IMR-90 (cell line): ENCODE data around the gene KCNQ1. TPM values are rescaled to one million over a fixed set of nuclear protein-coding genes. Genes with fewer than 3 reads are reported as not detected.

Experiments used
- ATAC-seq: fragments of 200-7000 bp; cut with Tn5 transposase; 2 replicates; pipeline ENCODE4 v1.9.1; 2020; ENCODE audit warnings: low read depth, mild to moderate bottlenecking, moderate library complexity
- BruUV-seq: library from RNA; stranded (reverse); fragments of 400-500 nt; replicated peaks from 2 replicates; lab custom pipeline; 2021; lab: Mats Ljungman, UMichigan
- CTCF ChIA-PET: fragments of 300-600 bp; formaldehyde crosslinking; extraction: SDS; loops from one replicate; lab custom pipeline; 2021; ENCODE audit warnings: antibody characterized with exemption; lab: Yijun Ruan, JAX
- POLR2A ChIA-PET: fragments of 300-600 bp; sonication (Branson Sonifier 250); formaldehyde crosslinking; loops from one replicate; lab custom pipeline; 2022; ENCODE audit warnings: antibody characterized with exemption; ENCODE audit not compliant: unreplicated experiment; lab: Charles Lee
- DNase-seq: peaks from one replicate; pipeline ENCODE4 v3.0.0; 2013
- H2AFZ ChIP-seq: replicated peaks from 2 replicates; pipeline ENCODE3; 2013; ENCODE audit warnings: low read length, mild to moderate bottlenecking; ENCODE audit not compliant: poor library complexity
- H2AK5ac ChIP-seq: 2 replicates; pipeline ENCODE4 v1.6.1; 2013; ENCODE audit warnings: low read depth, low read length, inconsistent platforms
- H2AK9ac ChIP-seq: replicated peaks from 2 replicates; pipeline ENCODE3; 2013; ENCODE audit warnings: mild to moderate bottlenecking, low read depth, low read length, moderate library complexity; ENCODE audit not compliant: poor library complexity
- H2BK120ac ChIP-seq: 2 replicates; pipeline ENCODE4 v1.6.1; 2013; ENCODE audit warnings: low read depth, low read length, inconsistent platforms
- H2BK15ac ChIP-seq: 3 replicates; pipeline ENCODE4 v1.6.1; 2013; ENCODE audit warnings: low read depth, low read length, inconsistent platforms
- H2BK20ac ChIP-seq: 2 replicates; pipeline ENCODE4 v1.6.1; 2013; ENCODE audit warnings: low read depth, mild to moderate bottlenecking, inconsistent platforms, low read length, moderate library complexity
- H2BK5ac ChIP-seq: 2 replicates; pipeline ENCODE4 v1.6.1; 2013; ENCODE audit warnings: mild to moderate bottlenecking, low read depth, low read length, inconsistent platforms; ENCODE audit not compliant: poor library complexity, severe bottlenecking
- H3K14ac ChIP-seq: replicated peaks from 2 replicates; pipeline ENCODE4 v1.6.1; 2013; ENCODE audit warnings: low read depth, low read length, inconsistent platforms
- H3K18ac ChIP-seq: 2 replicates; pipeline ENCODE4 v1.6.1; 2013; ENCODE audit warnings: low read depth, low read length, control low read depth
- H3K23ac ChIP-seq: 2 replicates; pipeline ENCODE4 v1.6.1; 2013; ENCODE audit warnings: low read depth, low read length, inconsistent platforms
- H3K27ac ChIP-seq: 2 replicates; pipeline ENCODE4 v1.5.1; 2013; ENCODE audit warnings: mild to moderate bottlenecking, control low read depth, low read length; ENCODE audit not compliant: insufficient read depth
- H3K27me3 ChIP-seq: 2 replicates; pipeline ENCODE4 v1.6.1; 2013; ENCODE audit warnings: low read length; ENCODE audit not compliant: control insufficient read depth, insufficient read depth
- H3K36me3 ChIP-seq: 2 replicates; pipeline ENCODE4 v1.6.1; 2013; ENCODE audit warnings: low read length, mixed read lengths; ENCODE audit not compliant: control insufficient read depth, insufficient read depth
- H3K4ac ChIP-seq: 2 replicates; pipeline ENCODE4 v1.6.1; 2013; ENCODE audit warnings: low read depth, low read length, inconsistent platforms
- H3K4me1 ChIP-seq: 2 replicates; pipeline ENCODE4 v1.6.1; 2013; ENCODE audit warnings: low read length, mixed read lengths; ENCODE audit not compliant: control insufficient read depth, insufficient read depth
- H3K4me2 ChIP-seq: 2 replicates; pipeline ENCODE4 v1.6.1; 2013; ENCODE audit warnings: low read depth, mild to moderate bottlenecking, control low read depth, low read length, moderate library complexity
- H3K4me3 ChIP-seq: 2 replicates; pipeline ENCODE4 v1.5.1; 2013; ENCODE audit warnings: low read depth, mild to moderate bottlenecking, control low read depth, low read length, moderate library complexity; ENCODE audit not compliant: insufficient read depth
- H3K56ac ChIP-seq: 2 replicates; pipeline ENCODE4 v1.6.1; 2013; ENCODE audit warnings: low read length, inconsistent platforms; ENCODE audit not compliant: insufficient read depth; ENCODE audit errors: extremely low read depth
- H3K79me1 ChIP-seq, 2 experiments: 2 replicates each; pipeline ENCODE4 v1.6.1; 2013; ENCODE audit warnings: low read length in 2 of 2, inconsistent platforms in 1 of 2, low read depth in 1 of 2
- H3K9ac ChIP-seq: 2 replicates; pipeline ENCODE4 v1.6.1; 2013; ENCODE audit warnings: low read depth, low read length, control low read depth
- H3K9me1 ChIP-seq: 2 replicates; pipeline ENCODE4 v1.6.1; 2013; ENCODE audit warnings: low read length, inconsistent platforms; ENCODE audit not compliant: insufficient read depth
- H3K9me3 ChIP-seq: 2 replicates; pipeline ENCODE4 v1.6.1; 2013; ENCODE audit warnings: low read length; ENCODE audit not compliant: control insufficient read depth, insufficient read depth
- H4K20me1 ChIP-seq: 2 replicates; pipeline ENCODE4 v1.6.1; 2013; ENCODE audit warnings: low read length, inconsistent platforms; ENCODE audit not compliant: insufficient read depth
- H4K5ac ChIP-seq: 2 replicates; pipeline ENCODE4 v1.6.1; 2013; ENCODE audit warnings: mild to moderate bottlenecking, low read depth, low read length, control low read depth
- H4K8ac ChIP-seq, 2 experiments: 2 replicates each; pipeline ENCODE4 v1.6.1; 2013; ENCODE audit warnings: low read depth in 2 of 2, low read length in 2 of 2, control low read depth in 1 of 2, inconsistent platforms in 1 of 2
- H4K91ac ChIP-seq: 2 replicates; pipeline ENCODE4 v1.6.1; 2013; ENCODE audit warnings: low read depth, low read length, inconsistent platforms; ENCODE audit not compliant: insufficient read depth
- BHLHE40 ChIP-seq: fragments of 150-350 bp; IDR thresholded peaks from 2 replicates; pipeline ENCODE4 v1.6.1; 2016; ENCODE audit warnings: mild to moderate bottlenecking, low read depth, low read length
- CEBPB ChIP-seq: IDR thresholded peaks from 2 replicates; pipeline ENCODE4 v1.6.1; 2012; ENCODE audit warnings: low read depth, low read length, improper control_type of control experiment
- CHD1 ChIP-seq: IDR thresholded peaks from 2 replicates; pipeline ENCODE4 v1.6.1; 2012; ENCODE audit warnings: low read depth, low read length, improper control_type of control experiment
- CTCF ChIP-seq: conservative IDR thresholded peaks from 2 replicates; pipeline ENCODE4 v1.5.1; 2012; ENCODE audit warnings: mild to moderate bottlenecking, low read depth, low read length, improper control_type of control experiment
- ELK1 ChIP-seq: fragments of 150-350 bp; IDR thresholded peaks from 2 replicates; pipeline ENCODE4 v1.6.1; 2016; ENCODE audit warnings: low read depth, mild to moderate bottlenecking, low read length, moderate library complexity, borderline replicate concordance
- FOS ChIP-seq: fragments of 150-350 bp; IDR thresholded peaks from 2 replicates; pipeline ENCODE4 v1.6.1; 2016; ENCODE audit warnings: low read depth, low read length
- MAFK ChIP-seq: IDR thresholded peaks from 2 replicates; pipeline ENCODE4 v1.6.1; 2012; ENCODE audit warnings: low read depth, low read length, improper control_type of control experiment
- MAZ ChIP-seq: IDR thresholded peaks from 2 replicates; pipeline ENCODE4 v1.6.1; 2012; ENCODE audit warnings: low read depth, mild to moderate bottlenecking, low read length, improper control_type of control experiment, moderate library complexity, borderline replicate concordance
- MXI1 ChIP-seq: IDR thresholded peaks from 2 replicates; pipeline ENCODE4 v1.6.1; 2012; ENCODE audit warnings: low read depth, mild to moderate bottlenecking, low read length, moderate library complexity, borderline replicate concordance
- NFE2L2 ChIP-seq: fragments of 150-350 bp; IDR thresholded peaks from 2 replicates; pipeline ENCODE4 v1.6.1; 2016; ENCODE audit warnings: low read depth, mild to moderate bottlenecking, low read length
- POLR2A ChIP-seq: IDR thresholded peaks from 2 replicates; pipeline ENCODE4 v1.6.1; 2012; ENCODE audit warnings: mild to moderate bottlenecking, low read depth, low read length
- RAD21 ChIP-seq: IDR thresholded peaks from 2 replicates; pipeline ENCODE4 v1.6.1; 2012; ENCODE audit warnings: low read length, improper control_type of control experiment
- RCOR1 ChIP-seq: IDR thresholded peaks from 2 replicates; pipeline ENCODE4 v1.6.1; 2012; ENCODE audit warnings: mild to moderate bottlenecking, low read length, improper control_type of control experiment; ENCODE audit not compliant: insufficient replicate concordance
- RFX5 ChIP-seq: IDR thresholded peaks from 2 replicates; pipeline ENCODE4 v1.8.0; 2012; ENCODE audit warnings: low read depth, mild to moderate bottlenecking, low read length, moderate library complexity
- SMC3 ChIP-seq: fragments of 150-350 bp; IDR thresholded peaks from 2 replicates; pipeline ENCODE4 v1.6.1; 2016; ENCODE audit warnings: low read depth, mild to moderate bottlenecking, antibody characterized with exemption, low read length, moderate library complexity
- USF2 ChIP-seq: fragments of 150-350 bp; IDR thresholded peaks from 2 replicates; pipeline ENCODE4 v1.6.1; 2017; ENCODE audit warnings: mild to moderate bottlenecking, antibody characterized with exemption, low read length, low read depth
- WGBS, 2 experiments: methylation state at CpG; one replicate each; pipeline versions ENCODE4 v1.1.5 to v1.1.7; 2013; ENCODE audit warnings: missing lambda C conversion rate in 2 of 2; ENCODE audit not compliant: insufficient read length in 1 of 2; ENCODE audit errors: extremely low coverage in 2 of 2; 5-methylcytosine and 5-hydroxymethylcytosine counted together
- dilution Hi-C: fragments of 300-500 bp; cut with HindIII; formaldehyde crosslinking; loops from one replicate; pipeline ENCODE4 v1.14.3; 2018; ENCODE audit warnings: low sequenced_read_pairs; ENCODE audit not compliant: unreplicated experiment
- in situ Hi-C: fragments of 300-500 bp; cut with MboI; formaldehyde crosslinking; loops from 3 replicates; pipeline ENCODE4 v1.14.3; 2019; ENCODE audit warnings: low sequenced_read_pairs, inconsistent platforms, mixed read lengths
- intact Hi-C: fragments of 100-400 bp; cut with micrococcal nuclease; formaldehyde crosslinking; loops from 2 replicates; pipeline ENCODE4 v1.10.0; 2022
- polyA plus RNA-seq, 3 experiments: library from polyadenylated mRNA; depleted of rRNA; stranded (reverse); fragments of >200 nt; gene quantifications; 2 replicates each; pipeline ENCODE4 v1.2.3, GENCODE V29; 2012; ENCODE audit warnings: low replicate concordance in 1 of 3
- total RNA-seq: library from RNA; depleted of rRNA; stranded (reverse); fragments of >200 nt; gene quantifications from 2 replicates; pipeline ENCODE4 v1.2.3, GENCODE V29; 2012

Gene KCNQ1
- total and polyA plus RNA-seq, 2 of the 4 experiments (the other 2 are of a cell fraction): 0.07 TPM; not detected in 1

GRCh38 chr11:2527621-2528291 is 82.9 kb downstream of the KCNQ1 start:
- intact Hi-C loops: no loop called here
- no peak overlapping the region for H3K4ac ChIP-seq
- in situ Hi-C loops: no loop called here
- no peak overlapping the region for H3K9ac ChIP-seq
- no peak overlapping the region for H3K18ac ChIP-seq
- ChIA-PET CTCF (no interaction called here), POLR2A (no interaction called here)
- peaks cover 38% of the 10 kb centered on the region for H3K27me3 ChIP-seq
- no peak overlapping the region for H4K5ac ChIP-seq
- no peak overlapping the region for H2BK15ac ChIP-seq
- H2AFZ ChIP-seq: no peak overlapping the region
- H3K9me1 ChIP-seq: no peaks in the 10 kb centered on the region
- no peaks in the 10 kb centered on the region for H3K79me1 ChIP-seq
- no peaks in the 10 kb centered on the region for H4K20me1 ChIP-seq
- H4K91ac ChIP-seq: no peak overlapping the region
- no peaks in the 10 kb centered on the region for H3K9me3 ChIP-seq
- DNase-seq: no peak
- no peak overlapping the region for H4K8ac ChIP-seq
- H2AK5ac ChIP-seq: no peak overlapping the region
- H2BK5ac ChIP-seq: no peak overlapping the region
- dilution Hi-C loops: no loop called here
- 92% methylated on average over 7 of the region's 22 CpGs; no CpG with 5 or more reads in 1 of the 2 experiments for WGBS, 2 experiments
- H3K4me2 ChIP-seq: no peak overlapping the region
- no peak for ATAC-seq
- BruUV-seq: no TSS peak
- H3K36me3 ChIP-seq: no peaks in the 10 kb centered on the region
- no peak overlapping the region for H3K23ac ChIP-seq
- H2AK9ac ChIP-seq: peak overlapping the region; percentile 42
- H3K56ac ChIP-seq: no peak overlapping the region
- no peak overlapping the region for H3K14ac ChIP-seq
- no peak overlapping the region for H2BK120ac ChIP-seq
- TF ChIP-seq CEBPB (no peak), USF2 (no peak), MAZ (no peak), RAD21 (no peak), CTCF (no peak), ELK1 (no peak), FOS (no peak), CHD1 (no peak), MAFK (no peak), BHLHE40 (no peak), RCOR1 (no peak), MXI1 (no peak), NFE2L2 (no peak), SMC3 (no peak), POLR2A (no peak), RFX5 (no peak)
- H2BK20ac ChIP-seq: no peak overlapping the region
- no peak overlapping the region for H3K4me3 ChIP-seq
- H3K27ac ChIP-seq: no peak overlapping the region
- H3K4me1 ChIP-seq: 0 out of 2 replicates have a peak, but pooled peaks cover 1% of the 10 kb centered on the region
